ENCODE measurements around the gene HSCB. TPM values are rescaled to one million over a fixed set of nuclear protein-coding genes. Genes with fewer than 3 reads are reported as not detected.

HSCB gene
- total and polyA plus RNA-seq, 9 of the 15 experiments (the other 6 are each of a cell fraction or from before 2014, with no cell fraction given), result 2.6 to 13.1 (median 8.6) TPM

DNA sequence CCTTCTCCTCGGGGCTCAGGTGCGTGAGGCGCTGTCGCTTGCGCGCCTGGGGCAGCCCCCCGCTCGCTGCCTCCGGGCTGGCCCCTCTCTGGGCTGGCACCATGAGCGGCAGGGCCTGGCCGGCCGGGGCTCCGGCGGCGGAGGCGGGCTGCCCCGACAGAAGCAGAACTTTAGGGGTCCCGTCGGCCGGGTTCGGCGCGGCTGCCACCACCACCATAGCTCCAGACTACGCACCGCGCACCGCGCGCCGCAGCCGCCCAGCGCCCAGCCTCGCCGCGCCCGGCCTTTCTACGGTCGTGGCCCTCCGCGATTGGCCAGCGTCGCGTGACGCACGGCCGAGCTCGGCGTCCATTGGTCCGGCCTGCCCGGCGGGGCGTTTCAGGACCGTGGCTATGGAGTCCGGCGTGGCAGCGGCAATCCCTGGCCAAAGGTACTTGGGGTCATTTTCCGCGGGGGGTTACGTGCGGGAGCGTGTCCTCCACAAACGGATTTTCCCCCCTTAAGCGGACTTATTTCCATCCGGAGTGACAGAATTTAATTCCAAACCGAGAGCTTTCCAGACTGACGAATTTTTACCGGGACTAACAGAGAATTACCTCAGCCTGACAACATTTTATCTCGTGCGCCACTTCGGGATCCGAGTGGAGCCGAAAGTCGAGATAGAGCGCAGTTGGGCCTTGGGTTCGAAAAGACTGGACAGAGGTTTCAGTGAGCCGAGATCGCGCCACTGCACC, 58.6 kb downstream of the HSCB start, which contains the start of gene XBP1 (continued):
- TF ChIP-seq, protein P1, sequence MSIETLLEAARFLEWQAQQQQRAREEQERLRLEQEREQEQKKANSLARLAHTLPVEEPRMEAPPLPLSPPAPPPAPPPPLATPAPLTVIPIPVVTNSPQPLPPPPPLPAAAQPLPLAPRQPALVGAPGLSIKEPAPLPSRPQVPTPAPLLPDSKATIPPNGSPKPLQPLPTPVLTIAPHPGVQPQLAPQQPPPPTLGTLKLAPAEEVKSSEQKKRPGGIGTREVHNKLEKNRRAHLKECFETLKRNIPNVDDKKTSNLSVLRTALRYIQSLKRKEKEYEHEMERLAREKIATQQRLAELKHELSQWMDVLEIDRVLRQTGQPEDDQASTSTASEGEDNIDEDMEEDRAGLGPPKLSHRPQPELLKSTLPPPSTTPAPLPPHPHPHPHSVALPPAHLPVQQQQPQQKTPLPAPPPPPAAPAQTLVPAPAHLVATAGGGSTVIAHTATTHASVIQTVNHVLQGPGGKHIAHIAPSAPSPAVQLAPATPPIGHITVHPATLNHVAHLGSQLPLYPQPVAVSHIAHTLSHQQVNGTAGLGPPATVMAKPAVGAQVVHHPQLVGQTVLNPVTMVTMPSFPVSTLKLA (conservative IDR thresholded peaks at IDR 0.05), result peak in 1 of 2 experiments; percentile 62; a peak in 3 of 4 replicates
- TF ChIP-seq BRD9 (IDR thresholded peaks at IDR 0.05; ENCODE audit: low read depth, partially characterized antibody), result peak; percentile 82
- TF ChIP-seq, protein P2, sequence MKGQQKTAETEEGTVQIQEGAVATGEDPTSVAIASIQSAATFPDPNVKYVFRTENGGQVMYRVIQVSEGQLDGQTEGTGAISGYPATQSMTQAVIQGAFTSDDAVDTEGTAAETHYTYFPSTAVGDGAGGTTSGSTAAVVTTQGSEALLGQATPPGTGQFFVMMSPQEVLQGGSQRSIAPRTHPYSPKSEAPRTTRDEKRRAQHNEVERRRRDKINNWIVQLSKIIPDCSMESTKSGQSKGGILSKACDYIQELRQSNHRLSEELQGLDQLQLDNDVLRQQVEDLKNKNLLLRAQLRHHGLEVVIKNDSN (CRISPR knock-in tag; IDR thresholded peaks at IDR 0.05), result peak; percentile 23; the same call in 1 of the 2 replicates
- TF ChIP-seq, protein P3, sequence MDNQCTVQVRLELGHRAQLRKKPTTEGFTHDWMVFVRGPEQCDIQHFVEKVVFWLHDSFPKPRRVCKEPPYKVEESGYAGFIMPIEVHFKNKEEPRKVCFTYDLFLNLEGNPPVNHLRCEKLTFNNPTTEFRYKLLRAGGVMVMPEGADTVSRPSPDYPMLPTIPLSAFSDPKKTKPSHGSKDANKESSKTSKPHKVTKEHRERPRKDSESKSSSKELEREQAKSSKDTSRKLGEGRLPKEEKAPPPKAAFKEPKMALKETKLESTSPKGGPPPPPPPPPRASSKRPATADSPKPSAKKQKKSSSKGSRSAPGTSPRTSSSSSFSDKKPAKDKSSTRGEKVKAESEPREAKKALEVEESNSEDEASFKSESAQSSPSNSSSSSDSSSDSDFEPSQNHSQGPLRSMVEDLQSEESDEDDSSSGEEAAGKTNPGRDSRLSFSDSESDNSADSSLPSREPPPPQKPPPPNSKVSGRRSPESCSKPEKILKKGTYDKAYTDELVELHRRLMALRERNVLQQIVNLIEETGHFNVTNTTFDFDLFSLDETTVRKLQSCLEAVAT (IDR thresholded peaks at IDR 0.05), result peak; percentile 41 to 78; a peak in 2 of 4 replicates
- TF ChIP-seq NRF1 (conservative IDR thresholded peaks at IDR 0.05 in 1 of 2, IDR thresholded peaks at IDR 0.05 in 1 of 2), result peak in 1 of 2 experiments; percentile 49; a peak in 2 of 4 replicates
- 0 out of 2 replicates have a peak, but pooled peaks have one; percentile 11 for TF ChIP-seq SMARCE1 (IDR thresholded peaks at IDR 0.05)
- TF ChIP-seq ELF2 (CRISPR knock-in tag; IDR thresholded peaks at IDR 0.05), result no peak
- peak; percentile 55 for TF ChIP-seq TAF9B (IDR thresholded peaks at IDR 0.05; ENCODE audit: partially characterized antibody)
- no peak for TF ChIP-seq CEBPB (tag; IDR thresholded peaks at IDR 0.05)
- TF ChIP-seq ZFX (CRISPR knock-in tag; IDR thresholded peaks at IDR 0.05), result peak; percentile 82
- no peak for TF ChIP-seq ZNF778 (CRISPR knock-in tag; IDR thresholded peaks at IDR 0.05)
- no peak for TF ChIP-seq U2AF2 (optimal IDR thresholded peaks at IDR 0.05; ENCODE audit: low read depth, low read length)
- peak; percentile 34; the same call in 1 of the 2 replicates for TF ChIP-seq GABPA (tag; conservative IDR thresholded peaks at IDR 0.05; ENCODE audit: low read depth)
- TF ChIP-seq ETV6 (IDR thresholded peaks at IDR 0.05; ENCODE audit: borderline replicate concordance in 1 of 2, low read depth in 2 of 2, low read length in 1 of 2), result no peak
- TF ChIP-seq ETV6 (CRISPR knock-in tag; IDR thresholded peaks at IDR 0.05; ENCODE audit: borderline replicate concordance), result no peak
- TF ChIP-seq SIX5 (IDR thresholded peaks at IDR 0.05; ENCODE audit: borderline replicate concordance in 1 of 2, insufficient read depth in 1 of 2, low read depth in 1 of 2, low read length in 2 of 2), result no peak
- TF ChIP-seq CHD2 (IDR thresholded peaks at IDR 0.05; ENCODE audit: low read depth, low read length), result 0 out of 2 replicates have a peak, but pooled peaks have one; percentile 17
- peak; percentile 53 to 90 (median 81) for TF ChIP-seq YY1 (IDR thresholded peaks at IDR 0.05; ENCODE audit: borderline replicate concordance in 1 of 3, control insufficient read depth in 1 of 3, extremely low read depth in 1 of 3, insufficient read depth in 3 of 3, insufficient read length in 1 of 3, insufficient replicate concordance in 2 of 3, low read depth in 1 of 3, low read length in 2 of 3)
- peak; percentile 71 for TF ChIP-seq POLR2AphosphoS5 (IDR thresholded peaks at IDR 0.05; ENCODE audit: control insufficient read depth, insufficient read depth, low read depth, low read length)

All from K562 (cell line).